Mononuclear cell (primary cell): Measurements from ENCODE around the gene PSMG4. TPM values are rescaled to one million over a fixed set of nuclear protein-coding genes. Genes with fewer than 3 reads are reported as not detected.
"Not testable (repeated sequence)": the region's sequence is repeated elsewhere in the genome, so short reads cannot be mapped to it uniquely, and the experiment has no call there.

Source experiments
- H3K27me3 ChIP-seq: 2 replicates; pipeline ENCODE4 v1.6.0; 2011; ENCODE audit warnings: low read length, control low read depth; ENCODE audit not compliant: insufficient read depth
- H3K4me1 ChIP-seq: 2 replicates; pipeline ENCODE4 v1.5.1; 2011; ENCODE audit warnings: mild to moderate bottlenecking, low read length, control low read depth; ENCODE audit not compliant: insufficient read depth
- H3K4me3 ChIP-seq: 2 replicates; pipeline ENCODE4 v1.5.1; 2011; ENCODE audit warnings: mild to moderate bottlenecking, low read length, moderate library complexity
- H3K9me3 ChIP-seq: 2 replicates; pipeline ENCODE4 v1.5.1; 2011; ENCODE audit warnings: low read depth, mild to moderate bottlenecking, control low read depth, low read length
- total RNA-seq: library from RNA; depleted of rRNA; stranded (reverse); fragments of >200 nt; gene quantifications from one replicate; pipeline ENCODE4 v1.2.3, GENCODE V29; 2012

Gene PSMG4
- total RNA-seq, 1 donor = 11.8 TPM

GRCh38 chr6:3237761-3238662 is 20.7 kb upstream of the PSMG4 start:
- Histone ChIP-seq H3K27me3 (peaks cover 34% of the 10 kb centered on the region), H3K4me1 (no peaks in the 10 kb centered on the region), H3K9me3 (no peaks in the 10 kb centered on the region), H3K4me3 (no peak overlapping the region)

DNA sequence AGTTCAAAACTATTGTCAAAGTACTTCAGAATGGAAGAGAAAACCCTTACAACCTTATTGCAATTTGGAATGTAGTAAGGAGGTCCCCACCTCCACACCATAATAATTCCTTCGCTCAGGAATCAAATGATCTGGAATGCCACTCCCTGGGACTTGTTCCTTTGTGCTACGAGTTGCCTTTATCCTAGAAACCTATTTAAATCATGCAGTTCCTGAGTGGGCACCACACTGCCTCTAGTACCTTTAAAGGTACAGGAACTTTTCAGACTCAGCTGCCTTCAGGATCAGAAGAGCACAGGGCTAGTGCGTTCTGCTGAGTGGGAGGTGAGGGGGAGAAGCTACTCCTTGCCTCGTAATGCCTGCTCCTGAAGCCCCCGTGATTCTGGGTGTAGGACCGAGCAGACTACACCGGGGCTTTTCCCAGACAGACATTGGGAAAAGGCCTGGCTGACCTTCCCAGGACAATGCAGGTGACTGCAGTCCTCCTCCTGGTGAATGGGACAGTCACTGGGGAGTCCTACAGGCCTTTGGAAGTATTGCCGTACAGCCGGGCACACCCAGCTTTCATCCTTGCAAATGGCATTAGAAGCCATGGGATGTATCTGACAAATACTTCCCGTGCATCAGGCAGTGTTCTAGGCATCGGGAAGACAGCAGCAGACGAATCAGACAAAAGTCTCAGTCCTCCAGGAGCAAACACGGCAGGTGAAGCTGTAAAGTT is 19.5 kb upstream of the PSMG4 start:
- no peaks in the 10 kb centered on the region for H3K4me1 ChIP-seq

GRCh38 chr6:3240595-3240994 is 18.2 kb upstream of the PSMG4 start:
- no peaks in the 10 kb centered on the region for H3K4me1 ChIP-seq
- H3K4me3 ChIP-seq = no peak overlapping the region
- no peaks in the 10 kb centered on the region for H3K9me3 ChIP-seq
- peaks cover 13% of the 10 kb centered on the region for H3K27me3 ChIP-seq

More for the DNA sequence above, 19.5 kb upstream of the PSMG4 start:
- Histone ChIP-seq H3K4me3 (no peak overlapping the region), H3K27me3 (peaks cover 21% of the 10 kb centered on the region), H3K9me3 (no peaks in the 10 kb centered on the region)

DNA sequence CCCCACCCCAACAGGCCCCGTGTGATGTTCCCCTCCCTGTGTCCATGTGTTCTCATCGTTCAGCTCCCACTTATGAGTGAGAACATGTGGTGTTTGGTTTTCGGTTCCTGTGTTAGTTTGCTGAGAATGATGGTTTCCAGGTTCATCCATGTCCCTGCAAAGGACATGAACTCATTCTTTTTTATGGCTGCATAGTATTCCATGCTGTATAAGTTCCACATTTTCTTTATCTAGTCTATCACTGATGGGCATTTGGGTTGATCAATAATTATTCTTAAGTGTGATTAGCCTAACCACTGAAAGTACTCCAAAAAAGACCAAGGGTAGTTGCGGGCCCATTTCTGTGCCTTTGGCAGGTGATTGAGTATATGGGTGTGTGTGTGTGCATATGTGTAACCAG is 17.0 kb upstream of the PSMG4 start:
- H3K27me3 ChIP-seq, H3K9me3 ChIP-seq, H3K4me3 ChIP-seq, H3K4me1 ChIP-seq: not testable (repeated sequence)

DNA sequence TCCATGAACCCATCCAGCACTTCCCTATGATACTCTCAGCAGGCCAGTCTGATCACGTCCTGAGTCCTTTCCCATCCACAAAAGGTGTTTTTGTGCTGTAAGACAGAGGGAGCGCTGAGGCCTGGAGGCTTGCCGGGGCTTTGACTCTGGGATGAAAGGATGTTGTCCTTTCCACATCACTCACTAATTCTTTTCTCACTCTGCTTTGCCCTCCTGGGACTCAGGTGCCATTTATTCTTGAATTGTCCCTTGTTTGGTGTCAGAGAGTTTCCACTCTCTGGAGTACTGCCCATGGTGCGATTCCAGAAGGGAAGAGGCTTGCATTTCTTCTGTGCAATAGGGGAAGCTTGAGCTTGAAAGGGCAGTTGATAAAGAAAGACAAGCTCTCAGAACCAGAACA is 16.0 kb upstream of the PSMG4 start:
- Histone ChIP-seq H3K27me3 (peaks cover 8% of the 10 kb centered on the region), H3K4me3 (no peak overlapping the region), H3K9me3 (no peaks in the 10 kb centered on the region), H3K4me1 (no peaks in the 10 kb centered on the region)

- H3K4me1 ChIP-seq = no peaks in the 10 kb centered on the region
- peaks cover 12% of the 10 kb centered on the region for H3K27me3 ChIP-seq
- H3K9me3 ChIP-seq = no peaks in the 10 kb centered on the region
- no peak overlapping the region for H3K4me3 ChIP-seq
Observed at GRCh38 chr6:3244003-3244831, 14.5 kb upstream of the PSMG4 start.

DNA sequence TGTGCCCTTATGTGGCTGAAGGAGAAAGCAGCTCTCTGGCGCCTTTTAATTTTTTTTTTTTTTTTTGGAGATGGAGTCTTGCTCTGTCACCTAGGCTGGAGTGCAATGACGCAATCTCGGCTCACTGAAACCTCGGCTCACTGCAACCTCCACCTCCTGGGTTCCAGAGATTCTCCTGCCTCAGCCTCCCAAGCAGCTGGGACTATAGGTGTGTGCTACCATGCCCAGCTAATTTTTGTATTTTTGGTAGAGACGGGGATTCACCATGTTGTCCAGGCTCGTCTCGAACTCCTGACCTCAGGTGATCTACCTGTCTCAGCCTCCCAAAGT is 13.9 kb upstream of the PSMG4 start:
- not testable (repeated sequence) for H3K4me1 ChIP-seq, H3K9me3 ChIP-seq, H3K4me3 ChIP-seq
- H3K27me3 ChIP-seq = peaks cover 11% of the 10 kb centered on the region

DNA sequence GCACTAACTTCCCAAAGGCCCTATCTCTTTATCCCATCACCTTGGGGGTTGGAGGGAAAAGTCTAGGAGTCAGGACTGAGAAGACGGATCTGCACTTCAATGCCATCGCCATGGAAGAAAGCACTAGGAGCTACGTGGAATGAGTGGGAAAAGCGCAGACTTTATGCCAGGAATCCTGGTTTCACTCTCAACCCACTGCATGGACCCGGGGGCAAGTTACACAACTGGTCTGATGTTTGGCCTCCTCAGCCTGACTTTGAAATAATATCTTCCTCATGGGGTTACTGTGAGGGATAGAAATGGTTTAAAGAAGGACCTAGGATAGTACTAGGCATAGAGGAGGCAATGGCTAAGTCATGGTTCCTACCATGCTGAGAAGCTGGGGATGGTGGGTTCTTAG is 13.5 kb upstream of the PSMG4 start:
- Histone ChIP-seq H3K4me3 (no peak overlapping the region), H3K27me3 (peaks cover 11% of the 10 kb centered on the region), H3K9me3 (no peaks in the 10 kb centered on the region)

DNA sequence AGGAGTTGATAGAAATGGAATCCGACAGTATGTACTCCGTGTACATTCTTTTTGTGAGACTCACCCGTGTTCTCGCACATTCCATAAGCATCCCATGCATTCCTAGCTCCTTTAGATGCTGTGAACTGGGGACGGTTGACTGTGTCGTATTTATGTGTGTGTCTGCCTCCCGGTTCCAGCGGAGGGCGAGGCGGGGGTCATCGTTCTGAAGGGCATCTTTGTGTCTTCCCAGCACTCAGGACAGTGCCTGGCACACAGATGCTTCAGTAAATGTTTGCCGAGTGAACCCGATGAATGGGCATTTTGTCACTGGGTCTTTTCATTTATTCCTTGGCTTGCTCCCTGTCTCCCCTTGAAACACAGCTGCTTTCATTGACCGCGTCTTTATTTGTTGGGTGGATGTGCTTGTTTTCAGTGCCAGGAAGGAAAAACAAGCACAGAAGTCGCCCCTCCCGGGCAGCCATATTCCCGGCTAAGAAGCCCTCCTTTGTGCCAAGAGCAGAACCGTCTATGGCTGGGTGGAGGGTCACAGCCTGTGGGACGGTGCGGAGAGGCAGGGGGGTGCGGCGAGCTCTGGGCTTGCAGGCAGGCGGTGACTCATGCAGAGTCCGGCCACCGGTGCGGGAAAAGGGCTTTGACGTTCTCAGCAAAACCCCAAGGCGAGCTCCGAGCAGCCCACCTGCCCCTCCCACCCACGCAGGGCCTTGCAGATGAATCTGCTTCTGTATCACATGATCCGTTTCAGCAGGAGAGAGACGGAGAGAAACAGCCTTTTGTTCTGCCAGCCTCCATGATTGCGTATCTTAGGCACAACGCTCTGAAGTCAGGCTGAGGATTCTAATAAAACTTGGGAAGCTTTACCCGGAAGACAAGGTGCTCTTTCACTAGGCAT is 11.2 kb upstream of the PSMG4 start:
- Histone ChIP-seq H3K4me1 (peaks cover 9% of the 10 kb centered on the region), H3K9me3 (no peaks in the 10 kb centered on the region), H3K27me3 (peaks cover 16% of the 10 kb centered on the region), H3K4me3 (no peak overlapping the region)

More for the DNA sequence above, 13.5 kb upstream of the PSMG4 start:
- H3K4me1 ChIP-seq = no peaks in the 10 kb centered on the region

DNA sequence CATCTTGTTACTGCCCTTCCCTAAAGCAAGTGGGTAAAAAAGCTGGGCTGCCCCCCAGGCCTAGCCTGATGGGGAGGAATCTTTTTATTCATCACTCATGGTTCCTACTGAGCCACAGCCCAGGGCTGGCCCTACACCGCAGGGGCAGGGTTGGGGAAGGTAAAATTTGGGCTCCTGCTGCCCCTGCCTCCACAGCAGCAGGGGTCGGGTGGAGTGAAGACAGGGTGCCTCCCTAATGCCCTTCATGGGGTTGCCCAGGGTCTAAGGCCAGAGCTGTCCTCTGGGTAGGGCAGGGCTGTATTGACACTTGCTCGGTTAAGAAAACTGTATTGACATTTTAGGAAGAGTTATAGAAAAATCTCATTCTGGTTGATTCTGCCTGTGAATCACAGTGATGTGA is 8.9 kb upstream of the PSMG4 start:
- H3K9me3 ChIP-seq = no peaks in the 10 kb centered on the region
- H3K4me1 ChIP-seq = peaks cover 9% of the 10 kb centered on the region
- peaks cover 16% of the 10 kb centered on the region for H3K27me3 ChIP-seq
- H3K4me3 ChIP-seq = no peak overlapping the region

- Histone ChIP-seq H3K27me3 (peaks cover 16% of the 10 kb centered on the region), H3K4me3 (no peak overlapping the region), H3K4me1 (peaks cover 9% of the 10 kb centered on the region), H3K9me3 (no peaks in the 10 kb centered on the region)
Observed at GRCh38 chr6:3250231-3250675, 8.5 kb upstream of the PSMG4 start.

- peaks cover 9% of the 10 kb centered on the region for H3K4me1 ChIP-seq
- no peaks in the 10 kb centered on the region for H3K9me3 ChIP-seq
- H3K27me3 ChIP-seq = peaks cover 16% of the 10 kb centered on the region
- H3K4me3 ChIP-seq = no peak overlapping the region
Observed at GRCh38 chr6:3251462-3252314, 7.1 kb upstream of the PSMG4 start.

DNA sequence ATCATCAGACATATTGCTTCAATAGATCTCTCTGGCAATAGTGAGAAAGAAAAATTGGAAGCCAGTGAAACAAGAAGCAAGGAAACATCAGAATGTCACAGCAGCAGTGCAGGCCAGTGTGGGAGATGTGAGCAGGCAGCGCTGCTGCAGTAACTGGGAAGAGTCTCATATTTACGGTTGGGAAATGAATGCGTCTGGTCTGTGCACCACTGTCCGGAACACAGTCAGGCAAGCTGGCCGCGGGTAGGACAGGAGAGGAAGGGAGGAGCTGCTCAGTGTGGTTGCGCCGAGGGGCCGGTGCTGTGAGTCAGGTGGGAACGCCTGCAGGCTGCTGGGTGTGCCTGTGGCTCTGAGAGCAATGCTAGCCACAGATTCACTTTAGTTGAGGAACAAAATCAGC is 6.4 kb upstream of the PSMG4 start:
- Histone ChIP-seq H3K4me1 (peaks cover 9% of the 10 kb centered on the region), H3K9me3 (no peaks in the 10 kb centered on the region), H3K4me3 (no peak overlapping the region), H3K27me3 (peaks cover 13% of the 10 kb centered on the region)
